SU-DHL-6 (cell line): ENCODE data around the gene FBXO44.

Experiments used
- EZH2phosphoT487 ChIP-seq: fragments of 200-600 bp; sonication (generic), shearing (Covaris generic); conservative IDR thresholded peaks from 2 replicates; pipeline ENCODE4 v1.6.1; 2018; ENCODE audit warnings: mild to moderate bottlenecking, antibody characterized with exemption, low read length, moderate library complexity, mixed read lengths
- TF ChIP-seq, protein P1 (sequence below): fragments of 200-600 bp; sonication (generic); IDR thresholded peaks from one replicate; pipeline ENCODE4 v1.5.1; 2017; ENCODE audit warnings: antibody characterized with exemption, mild to moderate bottlenecking, low read length, moderate library complexity; ENCODE audit not compliant: insufficient read depth, poor library complexity, severe bottlenecking

DNA sequence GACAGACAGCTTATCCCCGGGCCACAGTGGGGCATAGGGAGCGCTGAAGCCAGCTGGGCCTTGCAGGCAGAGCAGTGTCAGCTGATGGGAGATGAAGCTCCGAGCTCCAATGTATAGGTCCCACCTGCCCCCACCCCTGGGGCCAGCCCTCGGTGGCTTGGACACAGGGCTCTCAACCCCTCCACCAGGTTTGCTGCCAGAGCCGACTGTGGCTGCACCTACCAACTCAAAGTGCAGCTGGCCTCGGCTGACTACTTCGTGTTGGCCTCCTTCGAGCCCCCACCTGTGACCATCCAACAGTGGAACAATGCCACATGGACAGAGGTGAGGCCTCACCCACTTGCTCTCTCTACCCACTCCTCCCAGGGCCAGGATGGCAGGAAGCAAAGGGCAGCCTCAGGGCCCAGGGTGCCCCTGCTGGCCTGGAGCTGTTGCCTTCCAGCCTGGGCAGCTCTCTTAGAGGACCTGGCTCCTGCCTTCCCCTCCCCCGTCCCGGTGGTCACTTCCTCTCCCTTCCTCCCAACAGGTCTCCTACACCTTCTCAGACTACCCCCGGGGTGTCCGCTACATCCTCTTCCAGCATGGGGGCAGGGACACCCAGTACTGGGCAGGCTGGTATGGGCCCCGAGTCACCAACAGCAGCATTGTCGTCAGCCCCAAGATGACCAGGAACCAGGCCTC lies 18.6 kb downstream of the FBXO44 start:
- TF ChIP-seq, protein P1, sequence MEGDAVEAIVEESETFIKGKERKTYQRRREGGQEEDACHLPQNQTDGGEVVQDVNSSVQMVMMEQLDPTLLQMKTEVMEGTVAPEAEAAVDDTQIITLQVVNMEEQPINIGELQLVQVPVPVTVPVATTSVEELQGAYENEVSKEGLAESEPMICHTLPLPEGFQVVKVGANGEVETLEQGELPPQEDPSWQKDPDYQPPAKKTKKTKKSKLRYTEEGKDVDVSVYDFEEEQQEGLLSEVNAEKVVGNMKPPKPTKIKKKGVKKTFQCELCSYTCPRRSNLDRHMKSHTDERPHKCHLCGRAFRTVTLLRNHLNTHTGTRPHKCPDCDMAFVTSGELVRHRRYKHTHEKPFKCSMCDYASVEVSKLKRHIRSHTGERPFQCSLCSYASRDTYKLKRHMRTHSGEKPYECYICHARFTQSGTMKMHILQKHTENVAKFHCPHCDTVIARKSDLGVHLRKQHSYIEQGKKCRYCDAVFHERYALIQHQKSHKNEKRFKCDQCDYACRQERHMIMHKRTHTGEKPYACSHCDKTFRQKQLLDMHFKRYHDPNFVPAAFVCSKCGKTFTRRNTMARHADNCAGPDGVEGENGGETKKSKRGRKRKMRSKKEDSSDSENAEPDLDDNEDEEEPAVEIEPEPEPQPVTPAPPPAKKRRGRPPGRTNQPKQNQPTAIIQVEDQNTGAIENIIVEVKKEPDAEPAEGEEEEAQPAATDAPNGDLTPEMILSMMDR = no peak
- TF ChIP-seq EZH2phosphoT487 = no peak
